HEK293T (cell line): Measurements from ENCODE around the gene PHYKPL.
A peak's percentile ranks its signal among the peaks of the same experiment; 100 is the strongest.

Experiments used
- CTCF ChIA-PET: fragments of 350-600 bp; formaldehyde crosslinking; extraction: SDS; loops from one replicate; lab custom pipeline; 2021; ENCODE audit warnings: antibody characterized with exemption, inconsistent platforms; lab: Yijun Ruan, JAX
- POLR2A ChIA-PET: fragments of 350-600 bp; formaldehyde crosslinking; extraction: SDS; loops from one replicate; lab custom pipeline; 2020; ENCODE audit warnings: antibody characterized with exemption, inconsistent platforms; lab: Yijun Ruan, JAX
- DNase-seq: peaks from one replicate; pipeline ENCODE4 v3.0.0; 2012; ENCODE audit warnings: mixed read lengths; ENCODE audit errors: extremely low spot score
- ARNT ChIP-seq: fragments of 450-650 bp; IDR thresholded peaks from 2 replicates; pipeline ENCODE4 v1.6.1; 2017; ENCODE audit warnings: mild to moderate bottlenecking
- BHLHE40 ChIP-seq: fragments of 450-650 bp; IDR thresholded peaks from 2 replicates; pipeline ENCODE4 v1.6.1; 2016; ENCODE audit warnings: mild to moderate bottlenecking, moderate library complexity, borderline replicate concordance
- CTBP1 ChIP-seq: fragments of 450-650 bp; IDR thresholded peaks from 2 replicates; pipeline ENCODE4 v1.6.1; 2016; ENCODE audit warnings: borderline replicate concordance
- ELF4 ChIP-seq: fragments of 450-650 bp; IDR thresholded peaks from 2 replicates; pipeline ENCODE4 v1.6.1; 2017; ENCODE audit warnings: antibody characterized with exemption
- FOXA1 ChIP-seq: fragments of 450-650 bp; IDR thresholded peaks from 2 replicates; pipeline ENCODE4 v1.6.1; 2016; ENCODE audit warnings: mild to moderate bottlenecking
- FOXK2 ChIP-seq: fragments of 450-650 bp; IDR thresholded peaks from 2 replicates; pipeline ENCODE4 v1.6.1; 2016; ENCODE audit warnings: mild to moderate bottlenecking
- FOXM1 ChIP-seq: fragments of 450-650 bp; IDR thresholded peaks from 2 replicates; pipeline ENCODE4 v1.6.1; 2017; ENCODE audit warnings: mild to moderate bottlenecking, borderline replicate concordance
- HDGF ChIP-seq: fragments of 450-650 bp; IDR thresholded peaks from 2 replicates; pipeline ENCODE4 v1.6.1; 2017; ENCODE audit warnings: antibody characterized with exemption, borderline replicate concordance
- L3MBTL2 ChIP-seq: fragments of 450-650 bp; conservative IDR thresholded peaks from 2 replicates; pipeline ENCODE4 v1.6.1; 2016; ENCODE audit warnings: mild to moderate bottlenecking
- LEF1 ChIP-seq: fragments of 450-650 bp; IDR thresholded peaks from 2 replicates; pipeline ENCODE4 v1.6.1; 2017; ENCODE audit warnings: mild to moderate bottlenecking, borderline replicate concordance
- NFRKB ChIP-seq: fragments of 450-650 bp; IDR thresholded peaks from 2 replicates; pipeline ENCODE4 v1.6.1; 2016; ENCODE audit warnings: mild to moderate bottlenecking, moderate library complexity
- PKNOX1 ChIP-seq: fragments of 450-650 bp; IDR thresholded peaks from 2 replicates; pipeline ENCODE4 v1.6.1; 2016
- SP1 ChIP-seq: fragments of 450-650 bp; IDR thresholded peaks from 2 replicates; pipeline ENCODE4 v1.6.1; 2017
- SUZ12 ChIP-seq: fragments of 450-650 bp; IDR thresholded peaks from 2 replicates; pipeline ENCODE4 v1.6.1; 2016; ENCODE audit warnings: mild to moderate bottlenecking
- TARDBP ChIP-seq: fragments of 450-650 bp; IDR thresholded peaks from 2 replicates; pipeline ENCODE4 v1.6.1; 2016
- ZNF384 ChIP-seq: fragments of 450-650 bp; IDR thresholded peaks from 2 replicates; pipeline ENCODE4 v1.6.1; 2016

Gene PHYKPL

GRCh38 chr5:178232124-178232919, at the start of gene PHYKPL:
Gene PHYKPL (minus strand): TSS chr5:178232802. CDS start chr5:178232550, 252 bp downstream.
- ChIA-PET POLR2A (interaction anchor here (0.5 to 2.9 kb wide), 19 partner anchors 9 to 1318 kb away, joined by 3 to 17 read pairs (median 4); partner anchors contain the start of genes COL23A1, HNRNPAB and RUFY1), CTCF (interaction anchor here (1.1 to 1.2 kb wide), 2 partner anchors 19 to 358 kb away, joined by 3 read pairs; partner anchors contain the start of gene COL23A1)
- DNase-seq: peak; percentile 86
- TF ChIP-seq FOXA1 (no peak), ELF4 (no peak; the same call in 1 of the 2 replicates), ARNT (no peak), HDGF (no peak), L3MBTL2 (no peak; the same call in 1 of the 2 replicates)

- CTCF ChIA-PET: interaction anchor here (1.0 kb wide), 1 partner anchor 179 kb away, joined by 3 read pairs; no protein-coding TSS in a partner anchor
- DNase-seq: no peak
- POLR2A ChIA-PET: no interaction called here
- no peak for TF ChIP-seq SP1
Observed at GRCh38 chr5:178282391-178282790, 49.8 kb upstream of the PHYKPL start.

GRCh38 chr5:178281331-178281730, 48.7 kb upstream of the PHYKPL start:
- CTCF ChIA-PET: interaction anchor here (0.6 to 2.9 kb wide), 6 partner anchors 57 to 434 kb away, joined by 3 to 10 read pairs (median 3); partner anchors contain the start of gene COL23A1
- DNase-seq: no peak
- POLR2A ChIA-PET: no interaction called here
- TF ChIP-seq BHLHE40 (no peak), ARNT (no peak), L3MBTL2 (no peak), SP1 (no peak), ELF4 (no peak), FOXK2 (no peak), LEF1 (no peak), SUZ12 (no peak), NFRKB (no peak), TARDBP (no peak), ZNF384 (no peak), FOXA1 (no peak), PKNOX1 (no peak), HDGF (no peak), FOXM1 (no peak)

GRCh38 chr5:178280631-178281030, 48.0 kb upstream of the PHYKPL start:
- CTCF ChIA-PET: interaction anchor here (0.6 to 2.9 kb wide), 9 partner anchors 10 to 310 kb away, joined by 3 to 10 read pairs (median 4); partner anchors contain the start of gene COL23A1
- DNase-seq: no peak
- no peak for TF ChIP-seq SUZ12
- no peak for TF ChIP-seq CTBP1
- TF ChIP-seq PKNOX1: no peak
- TF ChIP-seq FOXA1: no peak
- no peak for TF ChIP-seq BHLHE40
- TF ChIP-seq NFRKB: no peak
- TF ChIP-seq L3MBTL2: no peak
- no peak for TF ChIP-seq TARDBP
- no peak for TF ChIP-seq FOXK2
- TF ChIP-seq FOXM1: no peak
- no peak for TF ChIP-seq ELF4
- POLR2A ChIA-PET: interaction anchor here (1.5 kb wide), 1 partner anchor 309 kb away, joined by 4 read pairs; the partner anchor contains the start of gene COL23A1

GRCh38 chr5:178279723-178280438, 47.3 kb upstream of the PHYKPL start:
- CTCF ChIA-PET: interaction anchor here (0.6 to 2.9 kb wide), 12 partner anchors 9 to 311 kb away, joined by 3 to 10 read pairs (median 4); partner anchors contain the start of gene COL23A1
- TF ChIP-seq ARNT (no peak), FOXM1 (no peak), LEF1 (no peak), HDGF (no peak), ZNF384 (no peak), SP1 (no peak), ELF4 (no peak), NFRKB (no peak), FOXA1 (no peak), BHLHE40 (no peak), CTBP1 (no peak)
- DNase-seq: peak; percentile 92
- POLR2A ChIA-PET: interaction anchor here (1.5 kb wide), 1 partner anchor 310 kb away, joined by 4 read pairs; the partner anchor contains the start of gene COL23A1
